ENCODE results near the gene TNFRSF6B. TPM values are rescaled to one million over a fixed set of nuclear protein-coding genes. Genes with fewer than 3 reads are reported as not detected.

The TNFRSF6B gene
- total and polyA plus RNA-seq, 2 donors (not counting 3 experiments of a cell fraction or from before 2014, with no cell fraction given) = 0.69 to 11.3 TPM

- no TSS peak for BruUV-seq (replicated peaks)
- intact Hi-C loops (cut with micrococcal nuclease) = no loop called here
- FAIRE-seq (no peak), DNase-seq (ENCODE audit: low read depth, low spot score) (no peak)
- Histone ChIP-seq H3K4me1 (ENCODE audit: control insufficient read depth, extremely low read depth, insufficient read depth, low read length) (peaks cover 9% of the 10 kb centered on the region), H3K9me1 (replicated peaks; ENCODE audit: control insufficient read depth, extremely low read depth, insufficient read depth, low read length) (no peaks in the 10 kb centered on the region), H4K20me1 (replicated peaks; ENCODE audit: control insufficient read depth, extremely low read depth, insufficient read depth, low read length) (no peaks in the 10 kb centered on the region), H3K79me2 (ENCODE audit: control insufficient read depth, insufficient read depth, low read length) (no peaks in the 10 kb centered on the region), H3K27ac (ENCODE audit: insufficient read depth, low read depth, low read length) (no peak overlapping the region), H3K4me2 (ENCODE audit: insufficient read depth, low read length) (no peak overlapping the region), H3K9me3 (replicated peaks; ENCODE audit: control insufficient read depth, insufficient read depth, low read length) (no peaks in the 10 kb centered on the region), H3K9ac (replicated peaks; ENCODE audit: extremely low read depth, insufficient read depth, low read length) (no peak overlapping the region), H3K36me3 (ENCODE audit: control insufficient read depth in 2 of 2, extremely low read depth in 1 of 2, insufficient read depth in 2 of 2, low read length in 2 of 2) (peaks cover 0 to 19% of the 10 kb centered on the region in 2 experiments), H2AFZ (ENCODE audit: low read depth, low read length) (no peak overlapping the region), H3K4me3 (replicated peaks in 1 of 3; ENCODE audit: insufficient read depth in 1 of 3, low read depth in 1 of 3, low read length in 3 of 3) (no peak overlapping the region), H3K27me3 (ENCODE audit: control insufficient read depth in 2 of 2, insufficient read depth in 2 of 2, low read length in 2 of 2) (no peaks in the 10 kb centered on the region)
- TF ChIP-seq POLR2AphosphoS5 (IDR thresholded peaks at IDR 0.05; ENCODE audit: insufficient read depth, low read depth, low read length) (no peak), GATA2 (IDR thresholded peaks at IDR 0.05; ENCODE audit: insufficient read depth, insufficient read length, low read depth, low read length) (no peak)
- POLR2A ChIA-PET = no interaction called here
- CTCF ChIA-PET = no interaction called here
- dilution Hi-C loops (cut with MboI; ENCODE audit: extremely low pct_ligation_motif_present, low sequenced_read_pairs) = no loop called here
Observed at GRCh38 chr20:63743210-63743970, 46.9 kb downstream of the TNFRSF6B start.

DNA sequence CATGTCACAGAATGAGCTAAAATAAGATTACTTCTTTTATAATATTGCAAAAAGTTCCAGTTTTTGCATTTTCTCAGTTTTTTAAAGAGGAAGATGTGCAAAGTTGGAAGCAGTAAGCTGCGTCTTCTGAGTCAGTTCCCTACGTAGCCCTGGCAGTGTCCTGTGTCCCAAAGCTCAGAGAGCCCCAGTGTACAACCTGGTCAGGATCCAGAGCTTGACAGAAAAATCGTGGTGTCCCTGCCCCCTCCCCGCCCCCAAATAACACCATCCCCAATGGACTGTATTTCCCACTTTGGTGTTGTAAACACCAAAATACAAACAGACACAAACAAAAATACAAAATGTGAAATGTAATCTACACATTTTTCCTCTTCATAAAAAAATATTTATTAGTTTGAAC, 47.7 kb downstream of the TNFRSF6B start:
- no peak for TF ChIP-seq JUN (IDR thresholded peaks at IDR 0.05; ENCODE audit: borderline replicate concordance, insufficient read depth, insufficient read length, low read depth)
- POLR2A ChIA-PET = no interaction called here

More for the DNA sequence above, 47.7 kb downstream of the TNFRSF6B start:
- no peaks in the 10 kb centered on the region for H3K9me3 ChIP-seq (replicated peaks; ENCODE audit: control insufficient read depth, insufficient read depth, low read length)
- H3K27me3 ChIP-seq (ENCODE audit: control insufficient read depth in 2 of 2, insufficient read depth in 2 of 2, low read length in 2 of 2) = no peaks in the 10 kb centered on the region
- peaks cover 9% of the 10 kb centered on the region for H3K4me1 ChIP-seq (ENCODE audit: control insufficient read depth, extremely low read depth, insufficient read depth, low read length)
- dilution Hi-C loops (cut with MboI; ENCODE audit: extremely low pct_ligation_motif_present, low sequenced_read_pairs) (no loop called here), intact Hi-C loops (cut with micrococcal nuclease) (no loop called here)
- no peak overlapping the region for H3K27ac ChIP-seq (ENCODE audit: insufficient read depth, low read depth, low read length)
- no peaks in the 10 kb centered on the region for H4K20me1 ChIP-seq (replicated peaks; ENCODE audit: control insufficient read depth, extremely low read depth, insufficient read depth, low read length)
- H3K4me3 ChIP-seq (replicated peaks in 1 of 3; ENCODE audit: insufficient read depth in 1 of 3, low read depth in 1 of 3, low read length in 3 of 3) = no peak overlapping the region
- no peak for FAIRE-seq
- no peak for DNase-seq (ENCODE audit: low read depth, low spot score)
- H3K79me2 ChIP-seq (ENCODE audit: control insufficient read depth, insufficient read depth, low read length) = no peaks in the 10 kb centered on the region
- CTCF ChIA-PET = no interaction called here
- no peak overlapping the region for H3K4me2 ChIP-seq (ENCODE audit: insufficient read depth, low read length)
- BruUV-seq (replicated peaks) = no TSS peak
- H3K36me3 ChIP-seq (ENCODE audit: control insufficient read depth in 2 of 2, extremely low read depth in 1 of 2, insufficient read depth in 2 of 2, low read length in 2 of 2) = peaks cover 0 to 19% of the 10 kb centered on the region in 2 experiments
- H3K9me1 ChIP-seq (replicated peaks; ENCODE audit: control insufficient read depth, extremely low read depth, insufficient read depth, low read length) = no peaks in the 10 kb centered on the region
- H2AFZ ChIP-seq (ENCODE audit: low read depth, low read length) = no peak overlapping the region
- H3K9ac ChIP-seq (replicated peaks; ENCODE audit: extremely low read depth, insufficient read depth, low read length) = no peak overlapping the region
